H1 (cell line): Measurements from ENCODE around the gene CFP. TPM values are rescaled to one million over a fixed set of nuclear protein-coding genes. Genes with fewer than 3 reads are reported as not detected.

ENCODE experiments used
- CTCF ChIA-PET: fragments of 300-600 bp; sonication (Branson Sonifier 250); formaldehyde crosslinking; loops from one replicate; lab custom pipeline; 2021; ENCODE audit not compliant: partially characterized antibody; lab: Charles Lee
- POLR2A ChIA-PET: fragments of 300-600 bp; sonication (Branson Sonifier 250); formaldehyde crosslinking; loops from one replicate; lab custom pipeline; 2021; ENCODE audit warnings: inconsistent platforms; ENCODE audit not compliant: partially characterized antibody; lab: Charles Lee
- DNase-seq, 2 experiments: peaks; one replicate each; pipeline versions ENCODE4 v3.0.0 to v3.0.0-alpha.2; 2010 to 2022; ENCODE audit warnings: low spot score in 2 of 2, low read depth in 1 of 2, mixed read lengths in 1 of 2
- FAIRE-seq: peaks from 2 replicates; lab custom pipeline; 2011; peaks lifted over from hg19 to GRCh38; lab: Jason Lieb, UNC
- H2AFZ ChIP-seq: 2 replicates; pipeline ENCODE4 v1.8.1; 2012; ENCODE audit warnings: low read length, inconsistent platforms
- H2AK5ac ChIP-seq: 2 replicates; pipeline ENCODE4 v1.6.1; 2013; ENCODE audit warnings: low read depth, low read length
- H2BK120ac ChIP-seq: replicated peaks from 2 replicates; pipeline ENCODE3; 2013; ENCODE audit warnings: low read depth, low read length, inconsistent platforms
- H2BK12ac ChIP-seq: 2 replicates; pipeline ENCODE4 v1.6.1; 2013; ENCODE audit warnings: low read depth, low read length
- H2BK15ac ChIP-seq: 2 replicates; pipeline ENCODE4 v1.6.1; 2013; ENCODE audit warnings: low read length
- H2BK20ac ChIP-seq: 2 replicates; pipeline ENCODE4 v1.6.1; 2013; ENCODE audit warnings: low read length
- H2BK5ac ChIP-seq: 2 replicates; pipeline ENCODE4 v1.6.1; 2013; ENCODE audit warnings: low read depth, low read length
- H3K14ac ChIP-seq: 2 replicates; pipeline ENCODE4 v1.6.1; 2013; ENCODE audit warnings: inconsistent platforms; ENCODE audit not compliant: insufficient read length
- H3K18ac ChIP-seq: 2 replicates; pipeline ENCODE4 v1.6.1; 2013; ENCODE audit warnings: low read length; ENCODE audit errors: extremely low read depth
- H3K23ac ChIP-seq: 2 replicates; pipeline ENCODE4 v1.6.1; 2013; ENCODE audit warnings: inconsistent platforms; ENCODE audit not compliant: insufficient read length
- H3K23me2 ChIP-seq: 2 replicates; pipeline ENCODE4 v1.6.1; 2013; ENCODE audit warnings: low read depth, low read length
- H3K27ac ChIP-seq: 2 replicates; pipeline ENCODE4 v1.6.1; 2011; ENCODE audit warnings: low read depth, low read length, inconsistent platforms
- H3K27me3 ChIP-seq, 4 experiments: replicated peaks in 1 of 4; 1 replicate in 1 of 4; 2 replicates in 3 of 4; pipeline versions ENCODE4 v1.6.1 to v1.8.1; 2011 to 2013; ENCODE audit warnings: low read length in 3 of 4, mild to moderate bottlenecking in 3 of 4, inconsistent platforms in 2 of 4, mixed read lengths in 2 of 4, moderate library complexity in 1 of 4; ENCODE audit not compliant: control insufficient read depth in 3 of 4, insufficient read depth in 3 of 4; ENCODE audit errors: extremely low read depth in 1 of 4
- H3K36me3 ChIP-seq, 4 experiments: 2 replicates each; pipeline versions ENCODE4 v1.6.1 to v1.8.1; 2011 to 2013; ENCODE audit warnings: mild to moderate bottlenecking in 4 of 4, low read length in 3 of 4, moderate library complexity in 2 of 4, control low read depth in 1 of 4, inconsistent platforms in 1 of 4; ENCODE audit not compliant: insufficient read depth in 4 of 4, control insufficient read depth in 2 of 4
- H3K4ac ChIP-seq: replicated peaks from 2 replicates; pipeline ENCODE3; 2013; ENCODE audit warnings: low read length, low read depth, mixed read lengths, inconsistent platforms; ENCODE audit not compliant: insufficient read length
- H3K4me1 ChIP-seq, 4 experiments: replicated peaks in 1 of 4; 1 replicate in 1 of 4; 2 replicates in 3 of 4; pipeline versions ENCODE4 v1.6.1 to v1.8.1; 2011 to 2013; ENCODE audit warnings: low read length in 3 of 4, inconsistent platforms in 2 of 4, mixed read lengths in 1 of 4; ENCODE audit not compliant: insufficient read depth in 4 of 4, control insufficient read depth in 3 of 4
- H3K4me2 ChIP-seq, 2 experiments: 2 replicates each; pipeline versions ENCODE4 v1.6.1 to v1.8.1; 2011 to 2013; ENCODE audit warnings: low read depth in 2 of 2, low read length in 2 of 2, control low read depth in 1 of 2, inconsistent platforms in 1 of 2, mild to moderate bottlenecking in 1 of 2; ENCODE audit not compliant: insufficient read depth in 1 of 2
- H3K4me3 ChIP-seq, 4 experiments: fragments of 200-600, 300-600 bp in 1 of 4; sonication (generic), shearing (Covaris generic), sonication (Bioruptor Twin) in 1 of 4; 2 replicates each; pipeline versions ENCODE4 v1.5.1 to v1.8.1; 2011 to 2016; ENCODE audit warnings: low read length in 4 of 4, low read depth in 3 of 4, control low read depth in 2 of 4, inconsistent platforms in 2 of 4, mild to moderate bottlenecking in 2 of 4, mixed read lengths in 1 of 4, moderate library complexity in 1 of 4; ENCODE audit not compliant: insufficient read depth in 2 of 4; ENCODE audit errors: extremely low read depth in 1 of 4
- H3K56ac ChIP-seq: replicated peaks from 2 replicates; pipeline ENCODE3; 2013; ENCODE audit warnings: low read depth, mild to moderate bottlenecking, mixed read lengths, low read length, inconsistent platforms; ENCODE audit not compliant: insufficient read length
- H3K79me1 ChIP-seq: 2 replicates; pipeline ENCODE4 v1.6.1; 2013; ENCODE audit warnings: low read depth, low read length, control low read depth
- H3K79me2 ChIP-seq, 2 experiments: 2 replicates each; pipeline versions ENCODE4 v1.6.1 to v1.8.1; 2012 to 2013; ENCODE audit warnings: low read length in 2 of 2, mild to moderate bottlenecking in 2 of 2, inconsistent platforms in 1 of 2; ENCODE audit not compliant: insufficient read depth in 2 of 2, control insufficient read depth in 1 of 2
- H3K9ac ChIP-seq, 4 experiments: replicated peaks in 1 of 4; 1 replicate in 1 of 4; 2 replicates in 3 of 4; pipeline versions ENCODE4 v1.6.1 to v1.8.1; 2011 to 2013; ENCODE audit warnings: low read depth in 3 of 4, low read length in 3 of 4, control low read depth in 2 of 4, mild to moderate bottlenecking in 2 of 4, moderate library complexity in 2 of 4, inconsistent platforms in 1 of 4; ENCODE audit errors: extremely low read depth in 1 of 4
- H3K9me3 ChIP-seq, 2 experiments: 2 replicates each; pipeline versions ENCODE4 v1.6.1 to v1.8.1; 2012 to 2013; ENCODE audit warnings: mild to moderate bottlenecking in 2 of 2, moderate library complexity in 2 of 2, control low read depth in 1 of 2, inconsistent platforms in 1 of 2, low read depth in 1 of 2, low read length in 1 of 2, mixed read lengths in 1 of 2; ENCODE audit not compliant: insufficient read depth in 2 of 2
- H4K20me1 ChIP-seq, 2 experiments: replicated peaks in 1 of 2; 2 replicates each; pipeline versions ENCODE3 to v1.8.1; 2011 to 2013; ENCODE audit warnings: inconsistent platforms in 2 of 2, low read length in 2 of 2, mild to moderate bottlenecking in 1 of 2; ENCODE audit not compliant: insufficient read depth in 2 of 2, control insufficient read depth in 1 of 2
- H4K5ac ChIP-seq: 2 replicates; pipeline ENCODE4 v1.6.1; 2013; ENCODE audit warnings: low read length, low read depth, mixed read lengths, inconsistent platforms; ENCODE audit not compliant: insufficient read length
- H4K8ac ChIP-seq: 2 replicates; pipeline ENCODE4 v1.8.0; 2013; ENCODE audit warnings: mild to moderate bottlenecking, moderate library complexity, low read length, inconsistent platforms; ENCODE audit not compliant: insufficient read depth; ENCODE audit errors: extremely low read depth
- H4K91ac ChIP-seq: replicated peaks from 2 replicates; pipeline ENCODE3; 2013; ENCODE audit warnings: low read length, mixed read lengths, inconsistent platforms; ENCODE audit not compliant: insufficient read length
- CTBP2 ChIP-seq: IDR thresholded peaks from 2 replicates; pipeline ENCODE4 v1.7.0; 2011; ENCODE audit warnings: borderline replicate concordance, mild to moderate bottlenecking, moderate library complexity, mixed read lengths, low read length; ENCODE audit not compliant: insufficient read depth, insufficient read length
- WGBS, 2 experiments: shearing (Covaris generic) in 1 of 2; methylation state at CpG; one replicate each; pipeline versions ENCODE4 v1.1.6 to v1.1.7; 2013 to 2015; ENCODE audit warnings: low lambda C conversion rate in 2 of 2, mixed read lengths in 2 of 2, inconsistent platforms in 1 of 2, low coverage in 1 of 2, missing lambda C conversion rate in 1 of 2; ENCODE audit not compliant: insufficient replicate concordance in 2 of 2, insufficient coverage in 1 of 2, insufficient read length in 1 of 2; ENCODE audit errors: extremely low coverage in 1 of 2, missing lambda C conversion rate in 1 of 2; 5-methylcytosine and 5-hydroxymethylcytosine counted together
- polyA plus RNA-seq, 7 experiments: library from polyadenylated mRNA; depleted of rRNA in 3 of 7; stranded (reverse) in 5 of 7; unstranded in 2 of 7; fragments of >200 nt in 5 of 7; fragments of 200-250 nt in 2 of 7; gene quantifications; 1 replicate in 5 of 7; 2 replicates in 1 of 7; 4 replicates in 1 of 7; pipeline versions ENCODE4 v1.2.1 to v1.2.3, GENCODE V29; 2011 to 2013; ENCODE audit warnings: missing spikeins in 2 of 7, mixed read lengths in 2 of 7
- total RNA-seq: library from RNA; stranded (reverse); fragmentation: NEBNext Ultra II Directional; extraction: Animal tissue kit (Norgen Biotek cat#: 25700); gene quantifications from 2 replicates; pipeline ENCODE4 v1.2.1, GENCODE V29; 2021

Gene CFP
- total and polyA plus RNA-seq, 2 of the 8 experiments (the other 6 are each of a cell fraction or from before 2014, with no cell fraction given), result 0.76 to 2.2 TPM

- H2AFZ ChIP-seq, result no peak overlapping the region
- peaks cover 7% of the 10 kb centered on the region; the same call in 1 of the 2 replicates for H3K23me2 ChIP-seq
- 0 out of 2 replicates have a peak overlapping the region, but pooled peaks have one; percentile 27 for H2BK12ac ChIP-seq
- no peak overlapping the region for H2BK120ac ChIP-seq
- peak overlapping the region; percentile 24 for H4K5ac ChIP-seq
- peak overlapping the region; percentile 93; the same call in 1 of the 2 replicates for H4K8ac ChIP-seq
- peaks cover 0 to 6% (median 3%) of the 10 kb centered on the region in 4 experiments; a peak in 3 of 8 replicates for H3K36me3 ChIP-seq
- H3K23ac ChIP-seq, result no peak overlapping the region
- H4K91ac ChIP-seq, result peak overlapping the region; percentile 91
- CTCF ChIA-PET, result interaction anchor here (0.7 to 1.6 kb wide), 5 partner anchors 34 to 69 kb away, joined by 3 to 5 read pairs (median 4); no protein-coding TSS in a partner anchor
- H3K79me2 ChIP-seq, result no peaks in the 10 kb centered on the region
- FAIRE-seq, result no peak
- no peaks in the 10 kb centered on the region for H4K20me1 ChIP-seq
- POLR2A ChIA-PET, result interaction anchor here (0.6 to 2.6 kb wide), 8 partner anchors 9 to 56 kb away, joined by 3 to 11 read pairs (median 4); partner anchors contain the start of gene SYN1
- 0 out of 2 replicates have a peak overlapping the region, but pooled peaks have one; percentile 24 for H2AK5ac ChIP-seq
- H3K27me3 ChIP-seq, result no peaks in the 10 kb centered on the region
- 55% methylated on average over 9 of the region's 27 CpGs; no CpG with 5 or more reads in 1 of the 2 experiments for WGBS, 2 experiments
- peaks cover 0 to 15% (median 9%) of the 10 kb centered on the region in 4 experiments; a peak in 5 of 7 replicates for H3K4me1 ChIP-seq
- no peak overlapping the region; the same call in 1 of the 2 replicates for H3K18ac ChIP-seq
- no peak overlapping the region for H3K14ac ChIP-seq
- H3K9me3 ChIP-seq, result no peaks in the 10 kb centered on the region
- DNase-seq, result no peak
- H2BK5ac ChIP-seq, result peak overlapping the region; percentile 81; the same call in 1 of the 2 replicates
- no peak overlapping the region for H2BK15ac ChIP-seq
- H2BK20ac ChIP-seq, result no peak overlapping the region
- peak overlapping the region; percentile 85; the same call in 1 of the 2 replicates for H3K27ac ChIP-seq
- H3K56ac ChIP-seq, result no peak overlapping the region
- no peak overlapping the region for H3K4ac ChIP-seq
- no peaks in the 10 kb centered on the region for H3K79me1 ChIP-seq
- H3K4me2 ChIP-seq, result peak overlapping the region; percentile 68 to 82
- H3K4me3 ChIP-seq, result peak overlapping the region; percentile 41 to 63 (median 46)
- H3K9ac ChIP-seq, result peak overlapping the region in 1 of 4 experiments; percentile 30; a peak in 2 of 7 replicates
- TF ChIP-seq CTBP2, result no peak
Observed at GRCh38 chrX:47574547-47575301, 55.0 kb downstream of the CFP start.
